Trophoblast cell (in vitro differentiated cells and primary cell): ENCODE measurements around the gene FYB1.
"Not testable (repeated sequence)": the region's sequence is repeated elsewhere in the genome, so short reads cannot be mapped to it uniquely, and the experiment has no call there.

ENCODE experiments used
- DNase-seq, 2 donors: peaks; one replicate each; pipeline ENCODE4 v3.0.0-alpha.2; 2016
- H2AFZ ChIP-seq: 2 replicates; pipeline ENCODE4 v1.6.1; 2013; ENCODE audit warnings: low read length, moderate library complexity, mild to moderate bottlenecking; ENCODE audit not compliant: insufficient read depth, poor library complexity
- H2AK5ac ChIP-seq: 2 replicates; pipeline ENCODE4 v1.6.1; 2013; ENCODE audit warnings: mild to moderate bottlenecking, low read length
- H2BK120ac ChIP-seq: 2 replicates; pipeline ENCODE4 v1.6.1; 2013; ENCODE audit warnings: low read length, mild to moderate bottlenecking, moderate library complexity; ENCODE audit not compliant: insufficient read depth, poor library complexity
- H2BK12ac ChIP-seq: 2 replicates; pipeline ENCODE4 v1.6.1; 2013; ENCODE audit warnings: mild to moderate bottlenecking, low read length, moderate library complexity
- H2BK5ac ChIP-seq: 2 replicates; pipeline ENCODE4 v1.6.1; 2013; ENCODE audit warnings: low read length, low read depth, moderate library complexity, mild to moderate bottlenecking; ENCODE audit not compliant: poor library complexity
- H3K14ac ChIP-seq: 2 replicates; pipeline ENCODE4 v1.6.1; 2013; ENCODE audit warnings: mild to moderate bottlenecking, low read length
- H3K18ac ChIP-seq: 2 replicates; pipeline ENCODE4 v1.6.1; 2013; ENCODE audit warnings: mild to moderate bottlenecking, low read length
- H3K23ac ChIP-seq: 2 replicates; pipeline ENCODE4 v1.6.1; 2013; ENCODE audit warnings: low read length
- H3K27ac ChIP-seq: 2 replicates; pipeline ENCODE4 v1.5.1; 2013; ENCODE audit warnings: low read depth, mild to moderate bottlenecking, inconsistent platforms, low read length, moderate library complexity
- H3K27me3 ChIP-seq: 2 replicates; pipeline ENCODE4 v1.6.1; 2013; ENCODE audit warnings: inconsistent platforms, mild to moderate bottlenecking, low read length, moderate library complexity; ENCODE audit not compliant: insufficient read depth
- H3K36me3 ChIP-seq, 2 experiments: 1 replicate in 1 of 2; 2 replicates in 1 of 2; pipeline ENCODE4 v1.6.1; 2013; ENCODE audit warnings: low read length in 2 of 2, mild to moderate bottlenecking in 2 of 2, moderate library complexity in 1 of 2; ENCODE audit not compliant: insufficient read depth in 2 of 2, control insufficient read depth in 1 of 2
- H3K4ac ChIP-seq: 2 replicates; pipeline ENCODE4 v1.6.1; 2013; ENCODE audit warnings: low read depth, mild to moderate bottlenecking, low read length, moderate library complexity
- H3K4me1 ChIP-seq, 2 experiments: 1 replicate in 1 of 2; 2 replicates in 1 of 2; pipeline ENCODE4 v1.6.1; 2013; ENCODE audit warnings: low read length in 2 of 2, mild to moderate bottlenecking in 2 of 2, moderate library complexity in 1 of 2; ENCODE audit not compliant: insufficient read depth in 2 of 2, control insufficient read depth in 1 of 2
- H3K4me2 ChIP-seq: 2 replicates; pipeline ENCODE4 v1.6.1; 2013; ENCODE audit warnings: inconsistent platforms, mild to moderate bottlenecking, low read length, moderate library complexity
- H3K4me3 ChIP-seq: 2 replicates; pipeline ENCODE4 v1.5.1; 2013; ENCODE audit warnings: mild to moderate bottlenecking, low read depth, low read length, inconsistent platforms
- H3K79me1 ChIP-seq: one replicate; pipeline ENCODE4 v1.6.1; 2013; ENCODE audit warnings: low read length
- H3K79me2 ChIP-seq: 2 replicates; pipeline ENCODE4 v1.6.1; 2013; ENCODE audit warnings: low read length, mild to moderate bottlenecking; ENCODE audit not compliant: control insufficient read depth, insufficient read depth, poor library complexity
- H3K9ac ChIP-seq: 2 replicates; pipeline ENCODE4 v1.6.1; 2013; ENCODE audit warnings: mild to moderate bottlenecking, low read length
- H3K9me3 ChIP-seq: 2 replicates; pipeline ENCODE4 v1.6.1; 2013; ENCODE audit warnings: low read depth, mild to moderate bottlenecking, control low read depth, inconsistent platforms, low read length; ENCODE audit not compliant: insufficient read depth
- H4K12ac ChIP-seq: 2 replicates; pipeline ENCODE4 v1.6.1; 2013; ENCODE audit warnings: low read depth, mild to moderate bottlenecking, low read length, moderate library complexity
- H4K8ac ChIP-seq: 2 replicates; pipeline ENCODE4 v1.6.1; 2013; ENCODE audit warnings: low read depth, mild to moderate bottlenecking, low read length, moderate library complexity
- H4K91ac ChIP-seq: one replicate; pipeline ENCODE4 v1.6.1; 2013; ENCODE audit warnings: low read depth, mild to moderate bottlenecking, low read length, moderate library complexity
- WGBS: extraction: QIAGEN DNeasy Blood & Tissue Kit; methylation state at CpG from one replicate; pipeline ENCODE4 v1.1.7; 2013; ENCODE audit warnings: missing lambda C conversion rate; ENCODE audit not compliant: insufficient read length, insufficient coverage; ENCODE audit errors: extremely low coverage; 5-methylcytosine and 5-hydroxymethylcytosine counted together

FYB1 gene

GRCh38 chr5:39235648-39236047 lies 16.3 kb upstream of the FYB1 start:
- Histone ChIP-seq H3K9me3 (no peaks in the 10 kb centered on the region), H2AFZ (no peak overlapping the region), H3K4me2 (no peak overlapping the region), H3K79me2 (no peaks in the 10 kb centered on the region), H3K27ac (no peak overlapping the region), H3K4ac (no peak overlapping the region), H3K4me1 (no peaks in the 10 kb centered on the region), H3K4me3 (no peak overlapping the region), H3K36me3 (no peaks in the 10 kb centered on the region), H2BK5ac (no peak overlapping the region), H4K12ac (no peak overlapping the region), H3K9ac (no peak overlapping the region), H2BK12ac (no peak overlapping the region), H3K79me1 (no peaks in the 10 kb centered on the region), H3K18ac (no peak overlapping the region), H2BK120ac (no peak overlapping the region), H3K23ac (no peak overlapping the region), H2AK5ac (no peak overlapping the region), H4K91ac (no peak overlapping the region), H3K14ac (no peak overlapping the region), H4K8ac (no peak overlapping the region), H3K27me3 (no peaks in the 10 kb centered on the region)
- no peak for DNase-seq
- no CpG with 5 or more reads among the region's 3 CpGs for WGBS

GRCh38 chr5:39234494-39234893 lies 15.1 kb upstream of the FYB1 start:
- not testable (repeated sequence) for H3K79me2 ChIP-seq, H2AK5ac ChIP-seq, H2BK120ac ChIP-seq, H3K36me3 ChIP-seq, H3K79me1 ChIP-seq, H3K14ac ChIP-seq, H3K18ac ChIP-seq, H3K27ac ChIP-seq, H2BK5ac ChIP-seq, H3K4me1 ChIP-seq, H3K23ac ChIP-seq, H4K91ac ChIP-seq, H3K4ac ChIP-seq, H2AFZ ChIP-seq, DNase-seq, H3K9ac ChIP-seq, H3K4me3 ChIP-seq, H3K4me2 ChIP-seq, H2BK12ac ChIP-seq, H4K8ac ChIP-seq, H3K9me3 ChIP-seq, H4K12ac ChIP-seq, H3K27me3 ChIP-seq
- no CpG with 5 or more reads among the region's 1 CpG for WGBS

- H3K36me3 ChIP-seq, result no peaks in the 10 kb centered on the region
- no peak overlapping the region for H3K27ac ChIP-seq
- H3K14ac ChIP-seq, result no peak overlapping the region
- no peak overlapping the region for H2BK120ac ChIP-seq
- H2BK5ac ChIP-seq, result no peak overlapping the region
- H3K9me3 ChIP-seq, result no peaks in the 10 kb centered on the region
- H3K4me3 ChIP-seq, result no peak overlapping the region
- H3K79me1 ChIP-seq, result no peaks in the 10 kb centered on the region
- no peak overlapping the region for H4K8ac ChIP-seq
- H4K12ac ChIP-seq, result no peak overlapping the region
- H3K4ac ChIP-seq, result no peak overlapping the region
- no peak overlapping the region for H2AK5ac ChIP-seq
- no peaks in the 10 kb centered on the region for H3K79me2 ChIP-seq
- H4K91ac ChIP-seq, result no peak overlapping the region
- H2BK12ac ChIP-seq, result no peak overlapping the region
- no CpG with 5 or more reads among the region's 2 CpGs for WGBS
- no peak overlapping the region for H3K23ac ChIP-seq
- H3K9ac ChIP-seq, result no peak overlapping the region
- no peak overlapping the region for H3K4me2 ChIP-seq
- no peak overlapping the region for H2AFZ ChIP-seq
- H3K18ac ChIP-seq, result no peak overlapping the region
- no peaks in the 10 kb centered on the region for H3K27me3 ChIP-seq
- no peaks in the 10 kb centered on the region for H3K4me1 ChIP-seq
- DNase-seq, result no peak
Observed at GRCh38 chr5:39233783-39234182, 14.4 kb upstream of the FYB1 start.

- H3K27ac ChIP-seq, result no peak overlapping the region
- no peak overlapping the region for H3K14ac ChIP-seq
- no peaks in the 10 kb centered on the region for H3K79me2 ChIP-seq
- H2BK120ac ChIP-seq, result no peak overlapping the region
- H3K18ac ChIP-seq, result no peak overlapping the region
- no peak overlapping the region for H4K91ac ChIP-seq
- H3K23ac ChIP-seq, result no peak overlapping the region
- no peaks in the 10 kb centered on the region for H3K4me1 ChIP-seq
- no peak overlapping the region for H3K4me3 ChIP-seq
- no peak overlapping the region for H4K12ac ChIP-seq
- no peak overlapping the region for H2AK5ac ChIP-seq
- H3K4me2 ChIP-seq, result no peak overlapping the region
- no peak overlapping the region for H2BK12ac ChIP-seq
- no peak overlapping the region for H2BK5ac ChIP-seq
- DNase-seq, result no peak
- H3K79me1 ChIP-seq, result no peaks in the 10 kb centered on the region
- no peak overlapping the region for H3K4ac ChIP-seq
- no peaks in the 10 kb centered on the region for H3K9me3 ChIP-seq
- H2AFZ ChIP-seq, result no peak overlapping the region
- H3K9ac ChIP-seq, result no peak overlapping the region
- H3K27me3 ChIP-seq, result no peaks in the 10 kb centered on the region
- H3K36me3 ChIP-seq, result no peaks in the 10 kb centered on the region
- H4K8ac ChIP-seq, result no peak overlapping the region
- WGBS, result no CpG with 5 or more reads among the region's 4 CpGs
Observed at GRCh38 chr5:39231705-39232525, 12.6 kb upstream of the FYB1 start.
